GM10248 (cell line): ENCODE measurements around the gene KIZ.

Source experiments
- CTCF ChIA-PET: fragments of 300-600 bp; sonication (Branson Sonifier 250); formaldehyde crosslinking; extraction: SDS; loops from one replicate; lab custom pipeline; 2021; ENCODE audit warnings: antibody characterized with exemption; lab: Yijun Ruan, JAX
- POLR2A ChIA-PET: fragments of 350-650 bp; sonication (Branson Sonifier 250); formaldehyde crosslinking; extraction: SDS; loops from one replicate; lab custom pipeline; 2020; ENCODE audit warnings: antibody characterized with exemption; lab: Yijun Ruan, JAX
- DNase-seq: peaks from one replicate; pipeline ENCODE4 v3.0.0; 2012; ENCODE audit errors: extremely low spot score
- CTCF ChIP-seq: IDR thresholded peaks from 2 replicates; pipeline ENCODE4 v1.5.1; 2012; ENCODE audit warnings: mild to moderate bottlenecking, low read depth; ENCODE audit errors: extremely low read depth, missing control alignments, control extremely low read depth

The KIZ gene

GRCh38 chr20:21172626-21173025 is 46.7 kb downstream of the KIZ start:
- ChIA-PET CTCF (no interaction called here), POLR2A (no interaction called here)
- DNase-seq: no peak
- no peak for TF ChIP-seq CTCF

- TF ChIP-seq CTCF: no peak
- no peak for DNase-seq
- CTCF ChIA-PET: no interaction called here
- POLR2A ChIA-PET: no interaction called here
Measured at GRCh38 chr20:21173485-21173884, 47.6 kb downstream of the KIZ start.

GRCh38 chr20:21174516-21175239 is 48.8 kb downstream of the KIZ start:
- ChIA-PET POLR2A (no interaction called here), CTCF (no interaction called here)

GRCh38 chr20:21175433-21175832 is 49.6 kb downstream of the KIZ start:
- no peak for TF ChIP-seq CTCF
- ChIA-PET CTCF (interaction anchor here (1.1 kb wide), 1 partner anchor 61 kb away, joined by 3 read pairs; no protein-coding TSS in a partner anchor), POLR2A (no interaction called here)
- DNase-seq: no peak

More at GRCh38 chr20:21174516-21175239, 48.8 kb downstream of the KIZ start:
- TF ChIP-seq CTCF: no peak
- DNase-seq: no peak

- no peak for DNase-seq
- ChIA-PET POLR2A (no interaction called here), CTCF (no interaction called here)
- no peak for TF ChIP-seq CTCF
Measured at GRCh38 chr20:21177767-21178166, 51.9 kb downstream of the KIZ start.

GRCh38 chr20:21179757-21180156 is 53.9 kb downstream of the KIZ start:
- POLR2A ChIA-PET: no interaction called here
- CTCF ChIA-PET: interaction anchor here (0.8 kb wide), 1 partner anchor 31 kb away, joined by 3 read pairs; no protein-coding TSS in a partner anchor
- no peak for TF ChIP-seq CTCF
- no peak for DNase-seq
